HCT116 (cell line): ENCODE results near the gene PDE4DIP. TPM values are rescaled to one million over a fixed set of nuclear protein-coding genes. Genes with fewer than 3 reads are reported as not detected.
"Not testable (repeated sequence)": the region's sequence is repeated elsewhere in the genome, so short reads cannot be mapped to it uniquely, and the experiment has no call there.

Experiments used
- ATAC-seq: fragments of 200-7000 bp; cut with Tn5 transposase; 2 replicates; pipeline ENCODE4 v1.9.1; 2020; ENCODE audit warnings: mild to moderate bottlenecking, moderate library complexity
- Bru-seq: library from RNA; stranded (reverse); fragments of 400-500 nt; gene quantifications from one replicate; lab custom pipeline; 2021; lab: Mats Ljungman, UMichigan
- BruChase-seq, 2 experiments: library from RNA; stranded (reverse); fragments of 400-500 nt; gene quantifications; one replicate each; lab custom pipeline; 2021; lab: Mats Ljungman, UMichigan
- BruUV-seq: library from RNA; stranded (reverse); fragments of 400-500 nt; replicated peaks from 2 replicates; lab custom pipeline; 2021; lab: Mats Ljungman, UMichigan
- CTCF ChIA-PET: fragments of 300-600 bp; sonication (Branson Sonifier 250); formaldehyde crosslinking; loops from one replicate; lab custom pipeline; 2021; ENCODE audit warnings: antibody characterized with exemption; lab: Charles Lee
- POLR2A ChIA-PET: fragments of 300-600, 350-600 bp; sonication (Branson Sonifier 250); formaldehyde crosslinking; loops from one replicate; lab custom pipeline; 2021; ENCODE audit warnings: antibody characterized with exemption; lab: Charles Lee
- RAD21 ChIA-PET, 2 experiments: fragments of 300-600 bp; sonication (Branson Sonifier 250); formaldehyde crosslinking; loops; one replicate each; lab custom pipeline; 2023; ENCODE audit warnings: low total read pairs in 2 of 2; ENCODE audit not compliant: uncharacterized antibody in 2 of 2, unreplicated experiment in 2 of 2, low non-redundant PET in 1 of 2; lab: Charles Lee
- DNase-seq: peaks from one replicate; pipeline ENCODE4 v3.0.0-alpha.2; 2010; ENCODE audit warnings: low read depth, low spot score
- H2AFZ ChIP-seq: fragments of 200-600 bp; shearing (Covaris generic), sonication (generic); 2 replicates; pipeline ENCODE4 v1.6.1; 2017; ENCODE audit warnings: low read depth, mixed run types, mixed read lengths, antibody characterized with exemption, low read length; ENCODE audit not compliant: poor library complexity, severe bottlenecking
- H3K27ac ChIP-seq: 2 replicates; pipeline ENCODE4 v1.5.1; 2012; ENCODE audit warnings: low read depth, low read length
- H3K27me3 ChIP-seq: fragments of 200-600 bp; sonication (generic); 2 replicates; pipeline ENCODE4 v1.6.1; 2016; ENCODE audit warnings: mixed run types, low read length, mixed read lengths; ENCODE audit not compliant: insufficient read depth
- H3K36me3 ChIP-seq, 2 experiments: fragments of 200-500 bp in 1 of 2; fragments of 200-600 bp in 1 of 2; sonication (Bioruptor generic) in 1 of 2; sonication (generic) in 1 of 2; 2 replicates each; pipeline versions ENCODE4 v1.5.1 to v1.6.1; 2014 to 2016; ENCODE audit warnings: low read length in 2 of 2, inconsistent platforms in 1 of 2, mixed read lengths in 1 of 2, mixed run types in 1 of 2; ENCODE audit not compliant: insufficient read depth in 2 of 2, control insufficient read depth in 1 of 2
- H3K4me1 ChIP-seq, 2 experiments: fragments of 200-600 bp in 1 of 2; sonication (generic) in 1 of 2; 2 replicates each; pipeline versions ENCODE4 v1.5.1 to v1.6.1; 2012 to 2017; ENCODE audit warnings: low read length in 2 of 2, inconsistent platforms in 1 of 2, mild to moderate bottlenecking in 1 of 2, mixed read lengths in 1 of 2, mixed run types in 1 of 2, moderate library complexity in 1 of 2; ENCODE audit not compliant: insufficient read depth in 2 of 2, control insufficient read depth in 1 of 2
- H3K4me2 ChIP-seq: fragments of 200-600 bp; sonication (generic); 2 replicates; pipeline ENCODE4 v1.6.1; 2017; ENCODE audit warnings: mixed run types, low read length, mixed read lengths
- H3K4me3 ChIP-seq, 2 experiments: fragments of 200-600 bp in 1 of 2; sonication (generic) in 1 of 2; replicated peaks in 1 of 2; 2 replicates each; pipeline ENCODE4 v1.5.1; 2011 to 2016; ENCODE audit warnings: low read length in 2 of 2, control low read depth in 1 of 2, low read depth in 1 of 2, mild to moderate bottlenecking in 1 of 2, mixed read lengths in 1 of 2, mixed run types in 1 of 2
- H3K79me2 ChIP-seq: fragments of 200-600 bp; sonication (generic); 2 replicates; pipeline ENCODE4 v1.6.1; 2017; ENCODE audit warnings: mild to moderate bottlenecking, mixed run types, low read length, moderate library complexity, mixed read lengths; ENCODE audit not compliant: insufficient read depth
- H3K9ac ChIP-seq: fragments of 200-600 bp; sonication (generic); 2 replicates; pipeline ENCODE4 v1.6.1; 2016; ENCODE audit warnings: low read length, mixed read lengths
- H3K9me2 ChIP-seq: fragments of 200-600 bp; sonication (generic), shearing (Covaris generic); 2 replicates; pipeline ENCODE4 v1.6.1; 2017; ENCODE audit warnings: mixed run types, mild to moderate bottlenecking, moderate library complexity; ENCODE audit not compliant: insufficient read depth
- H3K9me3 ChIP-seq, 2 experiments: fragments of 200-500 bp in 1 of 2; fragments of 200-600 bp in 1 of 2; sonication (Bioruptor generic) in 1 of 2; sonication (generic) in 1 of 2; 2 replicates each; pipeline ENCODE4 v1.6.1; 2014 to 2017; ENCODE audit warnings: low read length in 2 of 2, mixed read lengths in 2 of 2, inconsistent platforms in 1 of 2, low read depth in 1 of 2, mild to moderate bottlenecking in 1 of 2, mixed run types in 1 of 2, moderate library complexity in 1 of 2; ENCODE audit not compliant: control insufficient read depth in 1 of 2, insufficient read depth in 1 of 2
- H4K20me1 ChIP-seq: fragments of 200-600 bp; sonication (generic), shearing (Covaris generic); 2 replicates; pipeline ENCODE4 v1.6.1; 2017; ENCODE audit warnings: mixed run types, mild to moderate bottlenecking, moderate library complexity; ENCODE audit not compliant: insufficient read depth
- intact Hi-C: fragments of 100-400 bp; cut with micrococcal nuclease; formaldehyde crosslinking; loops from 2 replicates; pipeline ENCODE4 v1.10.0; 2022
- long read RNA-seq: library from polyadenylated mRNA; unstranded; transcript quantifications from one replicate; pipeline ENCODE4 v2.0.0, GENCODE V29; 2021; ENCODE audit not compliant: unreplicated experiment
- polyA plus RNA-seq: library from polyadenylated mRNA; unstranded; fragments of >200 nt; gene quantifications from 2 replicates; pipeline ENCODE4 v1.2.1, GENCODE V29; 2012; ENCODE audit warnings: missing spikeins
- total RNA-seq: library from RNA; stranded (reverse); gene quantifications from one replicate; pipeline ENCODE4 v1.2.1, GENCODE V29; 2021; ENCODE audit not compliant: unreplicated experiment

The PDE4DIP gene
- total RNA-seq (16.3 TPM), Bru-seq, nascent RNA (percentile 30 among the genes with signal in this experiment), BruChase-seq, experiment 1, labeled RNA remaining after a 6-hour chase (percentile 40 among the genes with signal in this experiment), BruChase-seq, experiment 2, labeled RNA remaining after a 2-hour chase (percentile 36 among the genes with signal in this experiment)
- polyA plus RNA-seq, result 8.3 and 8.7 TPM in 2 replicates
- long read RNA-seq, full-length matches to known transcripts, result 30 of 48 reads
- long read RNA-seq, partial matches to known transcripts, result 13 of 48 reads
- long read RNA-seq, other reads (novel, unspliced or antisense), result 5 of 48 reads

GRCh38 chr1:148844220-148844619, at the start of gene PDE4DIP:
TSS of gene PDE4DIP (plus strand) at chr1:148844428. CDS start at chr1:148844775, 347 bp downstream.
- H3K4me1 ChIP-seq, H3K4me2 ChIP-seq, RAD21 ChIA-PET, H3K79me2 ChIP-seq, DNase-seq, POLR2A ChIA-PET, H3K9me2 ChIP-seq, BruUV-seq, CTCF ChIA-PET, H4K20me1 ChIP-seq, H3K4me3 ChIP-seq, H3K27ac ChIP-seq, H3K27me3 ChIP-seq, H3K9ac ChIP-seq, intact Hi-C loops, H2AFZ ChIP-seq, H3K36me3 ChIP-seq, H3K9me3 ChIP-seq: not testable (repeated sequence)
- peak; percentile 92 for ATAC-seq

- H3K27me3 ChIP-seq, H3K4me3 ChIP-seq, H3K4me2 ChIP-seq, intact Hi-C loops, H2AFZ ChIP-seq, BruUV-seq, H3K4me1 ChIP-seq, H3K9ac ChIP-seq, RAD21 ChIA-PET, H4K20me1 ChIP-seq, ATAC-seq, H3K9me2 ChIP-seq, DNase-seq, H3K79me2 ChIP-seq, H3K27ac ChIP-seq, POLR2A ChIA-PET, H3K9me3 ChIP-seq, CTCF ChIA-PET, H3K36me3 ChIP-seq: not testable (repeated sequence)
These were observed 35.8 kb upstream of the PDE4DIP start for GRCh38 chr1:148808268-148808928.

GRCh38 chr1:148808929-148809283, 35.3 kb upstream of the PDE4DIP start:
- H3K4me1 ChIP-seq, H3K9ac ChIP-seq, CTCF ChIA-PET, H3K4me3 ChIP-seq, H3K27ac ChIP-seq, H2AFZ ChIP-seq, H3K36me3 ChIP-seq, DNase-seq, H3K9me2 ChIP-seq, H3K9me3 ChIP-seq, H4K20me1 ChIP-seq, ATAC-seq, H3K79me2 ChIP-seq, BruUV-seq, H3K27me3 ChIP-seq, H3K4me2 ChIP-seq, intact Hi-C loops, RAD21 ChIA-PET, POLR2A ChIA-PET: not testable (repeated sequence)

DNA sequence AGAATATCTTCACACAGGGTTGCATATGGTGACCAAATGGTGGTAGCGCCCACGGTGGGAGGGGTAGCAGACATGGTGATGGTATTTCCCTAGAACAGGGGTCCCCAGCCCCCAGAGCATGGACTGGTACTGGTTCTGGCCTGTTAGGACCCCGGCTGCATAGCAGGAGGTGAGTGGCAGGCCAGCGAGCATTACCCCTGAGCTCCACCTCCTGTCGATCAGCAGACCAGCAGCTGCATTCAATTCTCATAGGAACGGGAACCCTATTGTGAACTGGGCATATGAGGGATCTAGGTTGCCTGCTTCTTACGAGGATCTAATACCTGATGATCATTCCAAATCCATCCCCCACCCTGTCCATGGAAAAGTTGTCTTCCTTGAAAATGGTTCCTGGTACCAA, 22.0 kb upstream of the PDE4DIP start:
- intact Hi-C loops, H3K9me3 ChIP-seq, H3K9me2 ChIP-seq, H3K4me1 ChIP-seq, H2AFZ ChIP-seq, H3K27ac ChIP-seq, BruUV-seq, H4K20me1 ChIP-seq, H3K4me2 ChIP-seq, H3K4me3 ChIP-seq, POLR2A ChIA-PET, CTCF ChIA-PET, ATAC-seq, DNase-seq, H3K79me2 ChIP-seq, H3K9ac ChIP-seq, RAD21 ChIA-PET, H3K36me3 ChIP-seq, H3K27me3 ChIP-seq: not testable (repeated sequence)
